GM12878 (cell line): ENCODE data around the gene ZBTB37. TPM values are rescaled to one million over a fixed set of nuclear protein-coding genes. Genes with fewer than 3 reads are reported as not detected.
A peak's percentile ranks its signal among the peaks of the same experiment; 100 is the strongest.

Experiments
- BCL3 ChIP-seq: IDR thresholded peaks from 2 replicates; pipeline ENCODE4 v1.6.1; 2011; ENCODE audit warnings: borderline replicate concordance, low read depth, mild to moderate bottlenecking, moderate library complexity, low read length; ENCODE audit not compliant: insufficient read depth, poor library complexity, severe bottlenecking
- BHLHE40 ChIP-seq, 2 experiments: fragments of 450-650 bp in 1 of 2; IDR thresholded peaks; 2 replicates each; pipeline ENCODE4 v1.6.1; 2011 to 2017; ENCODE audit warnings: low read depth in 2 of 2, borderline replicate concordance in 1 of 2, improper control_type of control experiment in 1 of 2, low read length in 1 of 2, mild to moderate bottlenecking in 1 of 2
- CHD2 ChIP-seq: IDR thresholded peaks from 2 replicates; pipeline ENCODE4 v1.6.1; 2011; ENCODE audit warnings: low read depth, low read length, improper control_type of control experiment, borderline replicate concordance
- DPF2 ChIP-seq: fragments of 450-650 bp; IDR thresholded peaks from 2 replicates; pipeline ENCODE4 v1.6.1; 2017; ENCODE audit warnings: mild to moderate bottlenecking
- ETV6 ChIP-seq, 2 experiments: fragments of 450-650 bp in 1 of 2; IDR thresholded peaks in 1 of 2; conservative IDR thresholded peaks in 1 of 2; 2 replicates each; pipeline ENCODE4 v1.6.1; 2014; ENCODE audit warnings: antibody characterized with exemption in 1 of 2, borderline replicate concordance in 1 of 2, low read depth in 1 of 2, mild to moderate bottlenecking in 1 of 2, moderate library complexity in 1 of 2
- FOXK2 ChIP-seq: fragments of 450-650 bp; IDR thresholded peaks from 2 replicates; pipeline ENCODE4 v1.6.1; 2017; ENCODE audit warnings: mild to moderate bottlenecking, moderate library complexity
- HDAC6 ChIP-seq: fragments of 200-600 bp; sonication (generic); IDR thresholded peaks from one replicate; pipeline ENCODE4 v1.8.0; 2017; ENCODE audit warnings: antibody characterized with exemption; ENCODE audit not compliant: unreplicated experiment
- IKZF2 ChIP-seq, 2 experiments: fragments of 450-650 bp; IDR thresholded peaks; 2 replicates each; pipeline ENCODE4 v1.6.1; 2017; ENCODE audit warnings: mild to moderate bottlenecking in 2 of 2, moderate library complexity in 2 of 2
- KLF5 ChIP-seq: fragments of 450-650 bp; IDR thresholded peaks from 2 replicates; pipeline ENCODE4 v1.6.1; 2014; ENCODE audit warnings: mild to moderate bottlenecking; ENCODE audit not compliant: partially characterized antibody
- MYC ChIP-seq: IDR thresholded peaks from 2 replicates; pipeline ENCODE4 v1.6.1; 2011; ENCODE audit warnings: mild to moderate bottlenecking, low read length, moderate library complexity, inconsistent platforms; ENCODE audit not compliant: insufficient read depth, insufficient replicate concordance, insufficient read length, severe bottlenecking
- POLR2A ChIP-seq: IDR thresholded peaks from 2 replicates; pipeline ENCODE4 v1.6.1; 2011; ENCODE audit warnings: low read depth, mild to moderate bottlenecking, low read length
- POLR2AphosphoS5 ChIP-seq: IDR thresholded peaks from 2 replicates; pipeline ENCODE4 v1.6.1; 2011; ENCODE audit warnings: mild to moderate bottlenecking, low read length, inconsistent platforms
- RAD51 ChIP-seq: fragments of 450-650 bp; IDR thresholded peaks from 2 replicates; pipeline ENCODE4 v1.6.1; 2016; ENCODE audit warnings: moderate library complexity, mild to moderate bottlenecking, inconsistent platforms
- RB1 ChIP-seq: fragments of 450-650 bp; formaldehyde crosslinking; IDR thresholded peaks from 2 replicates; pipeline ENCODE4 v1.6.1; 2017; ENCODE audit warnings: mild to moderate bottlenecking, borderline replicate concordance
- RUNX3 ChIP-seq: IDR thresholded peaks from 2 replicates; pipeline ENCODE4 v1.6.1; 2012; ENCODE audit warnings: low read length, inconsistent platforms
- SMARCA5 ChIP-seq: fragments of 450-650 bp; IDR thresholded peaks from 2 replicates; pipeline ENCODE4 v1.6.1; 2017; ENCODE audit warnings: mild to moderate bottlenecking
- SREBF1 ChIP-seq: IDR thresholded peaks from 2 replicates; pipeline ENCODE4 v1.6.1; 2012; ENCODE audit warnings: mild to moderate bottlenecking, low read length
- SREBF2 ChIP-seq: IDR thresholded peaks from 2 replicates; pipeline ENCODE4 v1.6.1; 2012; ENCODE audit warnings: mild to moderate bottlenecking, low read length
- TCF3 ChIP-seq: IDR thresholded peaks from 2 replicates; pipeline ENCODE4 v1.6.1; 2012; ENCODE audit warnings: low read depth, mild to moderate bottlenecking, low read length, borderline replicate concordance; ENCODE audit not compliant: insufficient read depth
- TCF7 ChIP-seq: IDR thresholded peaks from 2 replicates; pipeline ENCODE4 v1.6.1; 2014; ENCODE audit warnings: antibody characterized with exemption, borderline replicate concordance
- YBX1 ChIP-seq: fragments of 450-650 bp; IDR thresholded peaks from 2 replicates; pipeline ENCODE4 v1.6.1; 2016; ENCODE audit warnings: antibody characterized with exemption
- ZNF384 ChIP-seq: IDR thresholded peaks from 2 replicates; pipeline ENCODE4 v1.6.1; 2012; ENCODE audit warnings: low read depth, mild to moderate bottlenecking, low read length, improper control_type of control experiment, borderline replicate concordance
- polyA plus RNA-seq, 11 experiments: library from polyadenylated mRNA; depleted of rRNA in 4 of 11; unstranded in 6 of 11; stranded (reverse) in 5 of 11; fragments of >200 nt; fragmentation: Nextera tagmentation in 4 of 11; fragmentation: Illumina TruSeq in 1 of 11; extraction: Ambion mirVana in 4 of 11; extraction: Trizol in 1 of 11; gene quantifications; 1 replicate in 1 of 11; 2 replicates in 10 of 11; pipeline versions ENCODE4 v1.2.1 to v1.2.3, GENCODE V29; 2011 to 2016; ENCODE audit warnings: inconsistent platforms in 2 of 11, missing spikeins in 2 of 11, low read depth in 1 of 11
- total RNA-seq, 4 experiments: library from RNA; depleted of rRNA in 3 of 4; stranded (reverse); fragments of >200 nt in 3 of 4; fragmentation: Illumina TruSeq in 1 of 4; extraction: Trizol in 1 of 4; gene quantifications; 2 replicates each; pipeline versions ENCODE4 v1.2.1 to v1.2.3, GENCODE V29; 2013 to 2021
- TF ChIP-seq, protein P1 (sequence below): fragments of 150-350 bp; IDR thresholded peaks from 2 replicates; pipeline ENCODE4 v1.6.1; 2016; ENCODE audit warnings: low read depth, low read length
- TF ChIP-seq, protein P2 (sequence below): fragments of 450-650 bp; IDR thresholded peaks from 2 replicates; pipeline ENCODE4 v1.6.1; 2017; ENCODE audit warnings: mild to moderate bottlenecking, low read depth, inconsistent platforms; ENCODE audit not compliant: poor library complexity, severe bottlenecking

ZBTB37 gene
- total and polyA plus RNA-seq, 10 of the 15 experiments (the other 5 are each of a cell fraction or from before 2014, with no cell fraction given): 0.16 to 5.7 (median 1.9) TPM

GRCh38 chr1:173824315-173825081 is 43.7 kb upstream of the ZBTB37 start, which contains the start of the genes CENPL and DARS2 (continued):
- TF ChIP-seq, protein P1, sequence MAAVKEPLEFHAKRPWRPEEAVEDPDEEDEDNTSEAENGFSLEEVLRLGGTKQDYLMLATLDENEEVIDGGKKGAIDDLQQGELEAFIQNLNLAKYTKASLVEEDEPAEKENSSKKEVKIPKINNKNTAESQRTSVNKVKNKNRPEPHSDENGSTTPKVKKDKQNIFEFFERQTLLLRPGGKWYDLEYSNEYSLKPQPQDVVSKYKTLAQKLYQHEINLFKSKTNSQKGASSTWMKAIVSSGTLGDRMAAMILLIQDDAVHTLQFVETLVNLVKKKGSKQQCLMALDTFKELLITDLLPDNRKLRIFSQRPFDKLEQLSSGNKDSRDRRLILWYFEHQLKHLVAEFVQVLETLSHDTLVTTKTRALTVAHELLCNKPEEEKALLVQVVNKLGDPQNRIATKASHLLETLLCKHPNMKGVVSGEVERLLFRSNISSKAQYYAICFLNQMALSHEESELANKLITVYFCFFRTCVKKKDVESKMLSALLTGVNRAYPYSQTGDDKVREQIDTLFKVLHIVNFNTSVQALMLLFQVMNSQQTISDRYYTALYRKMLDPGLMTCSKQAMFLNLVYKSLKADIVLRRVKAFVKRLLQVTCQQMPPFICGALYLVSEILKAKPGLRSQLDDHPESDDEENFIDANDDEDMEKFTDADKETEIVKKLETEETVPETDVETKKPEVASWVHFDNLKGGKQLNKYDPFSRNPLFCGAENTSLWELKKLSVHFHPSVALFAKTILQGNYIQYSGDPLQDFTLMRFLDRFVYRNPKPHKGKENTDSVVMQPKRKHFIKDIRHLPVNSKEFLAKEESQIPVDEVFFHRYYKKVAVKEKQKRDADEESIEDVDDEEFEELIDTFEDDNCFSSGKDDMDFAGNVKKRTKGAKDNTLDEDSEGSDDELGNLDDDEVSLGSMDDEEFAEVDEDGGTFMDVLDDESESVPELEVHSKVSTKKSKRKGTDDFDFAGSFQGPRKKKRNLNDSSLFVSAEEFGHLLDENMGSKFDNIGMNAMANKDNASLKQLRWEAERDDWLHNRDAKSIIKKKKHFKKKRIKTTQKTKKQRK: peak; percentile 24; the same call in 1 of the 2 replicates
- TF ChIP-seq, protein P2, sequence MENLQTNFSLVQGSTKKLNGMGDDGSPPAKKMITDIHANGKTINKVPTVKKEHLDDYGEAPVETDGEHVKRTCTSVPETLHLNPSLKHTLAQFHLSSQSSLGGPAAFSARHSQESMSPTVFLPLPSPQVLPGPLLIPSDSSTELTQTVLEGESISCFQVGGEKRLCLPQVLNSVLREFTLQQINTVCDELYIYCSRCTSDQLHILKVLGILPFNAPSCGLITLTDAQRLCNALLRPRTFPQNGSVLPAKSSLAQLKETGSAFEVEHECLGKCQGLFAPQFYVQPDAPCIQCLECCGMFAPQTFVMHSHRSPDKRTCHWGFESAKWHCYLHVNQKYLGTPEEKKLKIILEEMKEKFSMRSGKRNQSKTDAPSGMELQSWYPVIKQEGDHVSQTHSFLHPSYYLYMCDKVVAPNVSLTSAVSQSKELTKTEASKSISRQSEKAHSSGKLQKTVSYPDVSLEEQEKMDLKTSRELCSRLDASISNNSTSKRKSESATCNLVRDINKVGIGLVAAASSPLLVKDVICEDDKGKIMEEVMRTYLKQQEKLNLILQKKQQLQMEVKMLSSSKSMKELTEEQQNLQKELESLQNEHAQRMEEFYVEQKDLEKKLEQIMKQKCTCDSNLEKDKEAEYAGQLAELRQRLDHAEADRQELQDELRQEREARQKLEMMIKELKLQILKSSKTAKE: peak; percentile 17
- TF ChIP-seq SREBF2 (no peak), TCF7 (no peak), CHD2 (peak; percentile 39; the same call in 1 of the 2 replicates), TCF3 (0 out of 2 replicates have a peak, but pooled peaks have one; percentile 5), KLF5 (no peak), YBX1 (no peak), SREBF1 (peak; percentile 29; the same call in 1 of the 2 replicates), SMARCA5 (0 out of 2 replicates have a peak, but pooled peaks have one; percentile 65), POLR2A (peak; percentile 83), RAD51 (peak; percentile 39; the same call in 1 of the 2 replicates), BCL3 (no peak), ZNF384 (no peak), ETV6 (conservative IDR thresholded peaks at IDR 0.05 in 1 of 2, IDR thresholded peaks at IDR 0.05 in 1 of 2; ENCODE audit: borderline replicate concordance in 1 of 2, low read depth in 1 of 2) (peak in 1 of 2 experiments; percentile 61; a peak in 1 of 4 replicates), HDAC6 (no peak), RB1 (0 out of 2 replicates have a peak, but pooled peaks have one; percentile 37), MYC (no peak), IKZF2 (IDR thresholded peaks at IDR 0.05) (peak; percentile 70 to 74), BHLHE40 (IDR thresholded peaks at IDR 0.05; ENCODE audit: borderline replicate concordance in 1 of 2, low read depth in 2 of 2, low read length in 1 of 2) (peak in 1 of 2 experiments; percentile 41; a peak in 1 of 4 replicates), FOXK2 (no peak), DPF2 (peak; percentile 30; the same call in 1 of the 2 replicates), POLR2AphosphoS5 (peak; percentile 91), RUNX3 (peak; percentile 64)
